Hippocampal formation (tissue), 2 donors: ENCODE data around the gene TROAP.
A peak's percentile ranks its signal among the peaks of the same experiment; 100 is the strongest.
"Not testable (repeated sequence)": the region's sequence is repeated elsewhere in the genome, so short reads cannot be mapped to it uniquely, and the experiment has no call there.

ENCODE experiments used
- DNase-seq, 2 donors: peaks; one replicate each; lab custom pipeline; 2025; lab: John Stamatoyannopoulos, UW

TROAP gene

GRCh38 chr12:49330631-49331379, 7.8 kb downstream of the TROAP start:
- DNase-seq: no peak

DNA sequence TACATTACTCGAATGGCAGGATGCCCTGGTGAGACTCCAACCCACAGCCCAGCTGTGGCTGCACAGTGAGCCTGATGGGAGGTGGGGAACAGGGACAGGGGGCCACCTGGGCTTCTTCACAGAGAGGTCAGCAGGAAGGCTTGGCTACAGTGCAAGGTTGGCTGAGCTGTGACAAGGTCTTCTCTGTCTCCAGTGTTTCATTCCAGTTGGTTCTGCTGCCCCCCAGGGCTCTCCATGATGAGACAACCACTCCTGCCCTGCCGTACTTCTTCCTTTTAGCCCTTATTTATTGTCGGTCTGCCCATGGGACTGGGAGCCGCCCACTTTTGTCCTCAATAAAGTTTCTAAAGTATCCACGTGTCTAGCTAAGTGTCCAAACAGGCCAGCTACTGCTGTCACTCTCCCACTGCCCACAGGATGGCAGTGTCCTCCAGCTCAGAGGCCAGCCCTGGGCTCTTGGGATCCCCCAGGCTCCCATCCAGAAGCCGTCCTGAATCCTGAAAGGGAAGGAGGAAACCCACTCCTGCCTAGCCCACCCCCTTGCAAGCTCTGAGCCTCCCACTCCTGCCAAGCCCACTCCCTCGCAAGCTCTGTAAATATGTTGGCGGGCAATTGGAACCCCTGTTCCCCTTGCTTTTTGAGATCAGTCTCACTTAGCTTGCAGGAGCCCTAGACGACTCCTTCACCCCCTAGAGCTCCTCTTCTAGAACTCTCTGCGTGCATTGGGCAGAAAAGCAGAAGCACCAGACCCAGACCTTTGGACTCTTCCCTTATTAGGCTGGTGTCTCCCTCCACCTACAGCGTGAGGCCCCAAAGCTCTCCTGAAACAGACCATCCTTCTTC, 8.5 kb downstream of the TROAP start:
- peak; percentile 52 to 65 for DNase-seq

DNA sequence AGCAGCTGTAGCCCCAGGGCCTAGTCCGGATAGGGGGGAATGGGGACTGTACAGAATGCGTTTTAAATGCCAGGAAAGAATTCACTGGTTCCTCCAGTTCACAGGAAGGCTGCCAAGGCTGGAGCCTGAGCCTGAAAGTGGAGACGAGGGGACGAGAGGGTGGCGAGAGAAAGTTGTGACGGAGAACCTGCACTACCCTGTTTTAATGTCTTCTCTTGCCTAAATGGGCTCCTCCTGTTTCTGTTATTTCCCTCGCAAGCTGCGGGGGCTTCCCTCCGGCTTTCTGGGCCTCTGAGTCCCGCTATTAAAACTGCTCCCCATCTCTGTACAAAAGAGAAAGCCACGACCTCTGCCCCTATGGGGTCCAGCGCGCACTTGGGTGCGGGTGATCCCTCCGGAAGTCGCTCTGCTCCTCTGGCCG, 9.4 kb downstream of the TROAP start:
- no peak for DNase-seq

DNA sequence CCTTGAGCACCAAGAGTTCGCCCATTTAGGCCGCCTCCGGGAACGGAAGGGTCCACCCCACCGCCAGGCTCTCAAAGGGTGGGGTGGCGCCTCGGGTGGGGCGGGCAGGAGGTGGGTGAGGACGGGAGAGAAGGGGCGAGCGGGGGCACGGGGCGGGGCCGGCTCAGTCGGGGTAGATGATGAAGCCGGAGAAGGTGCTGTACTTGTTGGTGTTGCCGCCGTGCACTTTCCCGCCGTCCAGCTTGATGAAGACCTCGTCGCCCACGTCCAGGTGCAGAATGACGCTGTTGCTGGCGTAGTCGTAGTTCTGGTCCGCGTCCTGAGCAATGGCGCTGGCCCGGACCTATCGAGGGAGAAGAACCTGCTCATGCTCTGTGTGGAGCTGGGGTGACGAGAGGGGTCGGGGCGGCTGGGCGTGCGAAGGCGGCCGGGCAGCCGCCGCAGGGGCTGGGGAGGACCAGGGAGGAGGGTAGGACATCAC, 9.9 kb downstream of the TROAP start:
- no peak for DNase-seq

- not testable (repeated sequence) for DNase-seq
Observed at GRCh38 chr12:49333778-49334177, 10.7 kb downstream of the TROAP start.

DNA sequence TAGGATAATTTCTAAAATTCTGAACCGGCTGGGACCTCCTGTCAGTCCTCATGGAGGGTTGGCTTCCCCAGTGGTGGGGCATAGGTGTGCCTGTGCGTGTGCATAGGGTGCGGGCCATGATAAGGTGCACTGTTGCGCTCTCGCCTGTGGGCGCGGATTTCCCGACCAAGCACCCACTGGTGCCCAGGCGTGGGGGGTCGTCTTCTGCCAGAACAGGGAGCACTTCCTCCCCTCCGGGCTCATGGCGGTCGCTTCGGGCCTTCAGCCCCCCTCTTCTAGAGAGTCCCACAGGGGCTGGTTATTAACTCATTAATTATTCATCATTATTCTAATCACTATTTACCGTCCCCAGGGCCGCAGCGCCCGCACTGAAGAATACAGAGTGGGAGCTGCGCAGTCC, 11.2 kb downstream of the TROAP start:
- DNase-seq: no peak

- no peak for DNase-seq
Observed at GRCh38 chr12:49334681-49335080, 11.6 kb downstream of the TROAP start.

DNA sequence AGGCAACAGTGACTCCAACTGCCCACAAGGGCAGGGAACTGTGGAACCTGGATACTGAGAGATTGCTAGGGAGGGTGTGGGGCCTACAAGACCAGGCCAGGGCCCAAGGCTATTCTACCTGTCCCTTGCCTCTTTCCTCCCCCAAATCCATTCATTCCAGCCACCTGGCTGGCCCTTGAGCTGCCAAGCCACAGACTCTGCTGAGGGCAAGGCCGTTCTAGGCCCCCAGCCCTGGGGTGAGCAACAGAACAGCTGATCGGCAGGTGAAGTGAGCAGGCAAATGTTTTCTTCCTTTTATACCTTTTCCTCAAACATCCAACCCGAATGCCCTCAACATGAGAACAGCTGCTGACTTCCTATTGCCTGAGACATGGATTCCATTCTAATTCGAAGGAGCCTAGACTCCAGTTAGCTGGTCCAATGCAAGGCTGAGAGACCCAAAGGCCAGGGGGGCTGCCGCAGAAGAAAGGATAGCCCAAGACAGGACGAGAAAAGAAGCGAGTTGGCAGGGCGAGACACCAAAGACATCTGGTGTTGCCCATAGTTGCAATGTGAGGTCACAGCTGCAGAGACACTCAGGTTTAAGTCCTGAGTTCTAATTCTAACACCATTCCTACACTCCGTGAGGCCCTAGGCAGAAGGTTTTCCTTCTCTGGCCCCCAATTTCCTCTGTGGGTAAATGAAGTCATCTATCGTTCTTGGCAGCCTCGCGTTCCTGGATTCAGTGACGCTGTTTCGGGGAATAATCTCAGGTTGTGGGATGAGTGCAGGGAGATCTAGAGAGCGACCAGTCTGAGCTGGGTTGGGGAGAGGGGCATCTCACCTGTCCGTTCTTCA, 12.3 kb downstream of the TROAP start:
- no peak for DNase-seq

- DNase-seq: no peak
Observed at GRCh38 chr12:49335955-49336644, 13.0 kb downstream of the TROAP start.

DNA sequence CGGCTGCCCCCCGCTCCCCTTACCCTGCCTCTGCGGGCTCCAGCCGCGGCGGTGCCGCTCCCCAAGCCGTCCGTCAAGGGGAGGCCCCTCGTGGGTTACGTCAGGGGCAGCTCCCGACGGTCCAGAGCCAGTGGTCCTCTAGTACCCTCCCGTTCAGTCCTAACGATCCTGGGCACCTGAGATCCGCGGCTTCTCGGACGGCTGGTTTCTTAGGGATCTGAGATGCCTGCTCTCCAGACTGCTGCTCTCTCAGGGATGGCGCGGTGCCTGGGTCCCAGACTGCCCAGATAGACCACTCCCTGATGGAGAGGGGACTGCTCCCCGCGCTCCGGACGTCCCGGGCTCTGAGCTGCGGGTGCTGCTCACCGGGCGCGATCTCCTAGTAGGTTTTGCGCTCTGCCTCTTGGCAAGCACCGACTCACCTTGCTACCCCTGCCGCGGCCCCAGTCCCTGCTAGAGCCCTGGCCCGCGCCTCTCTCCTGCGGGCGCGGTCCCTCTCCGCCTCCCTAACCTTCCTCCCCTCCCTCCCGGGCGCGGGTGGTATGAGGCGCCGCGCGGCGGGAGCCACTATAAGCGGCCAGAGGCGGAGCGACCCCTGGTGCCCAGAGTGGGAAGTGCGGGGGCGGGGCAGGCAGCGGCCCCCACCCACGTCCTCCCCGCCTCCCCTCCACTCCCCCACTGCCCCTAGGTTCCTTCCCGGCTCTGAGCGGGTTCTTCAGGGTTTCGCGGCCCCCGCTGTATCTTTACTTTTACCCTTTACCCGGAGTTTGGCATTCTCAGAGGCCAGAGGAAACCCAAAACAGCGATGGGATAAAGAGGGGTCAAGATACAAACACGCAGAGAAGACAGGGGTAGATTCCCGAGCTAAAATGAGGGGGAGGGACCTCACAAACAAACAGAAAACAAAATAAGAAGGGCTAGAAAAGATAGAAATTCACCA, 13.9 kb downstream of the TROAP start, which contains the start of gene C1QL4:
Gene C1QL4 (minus strand): TSS at position 544 of the 940 bp plus-strand sequence. CDS start 711 bp downstream, outside the sequence.
- peak; percentile 30 to 64 for DNase-seq

DNA sequence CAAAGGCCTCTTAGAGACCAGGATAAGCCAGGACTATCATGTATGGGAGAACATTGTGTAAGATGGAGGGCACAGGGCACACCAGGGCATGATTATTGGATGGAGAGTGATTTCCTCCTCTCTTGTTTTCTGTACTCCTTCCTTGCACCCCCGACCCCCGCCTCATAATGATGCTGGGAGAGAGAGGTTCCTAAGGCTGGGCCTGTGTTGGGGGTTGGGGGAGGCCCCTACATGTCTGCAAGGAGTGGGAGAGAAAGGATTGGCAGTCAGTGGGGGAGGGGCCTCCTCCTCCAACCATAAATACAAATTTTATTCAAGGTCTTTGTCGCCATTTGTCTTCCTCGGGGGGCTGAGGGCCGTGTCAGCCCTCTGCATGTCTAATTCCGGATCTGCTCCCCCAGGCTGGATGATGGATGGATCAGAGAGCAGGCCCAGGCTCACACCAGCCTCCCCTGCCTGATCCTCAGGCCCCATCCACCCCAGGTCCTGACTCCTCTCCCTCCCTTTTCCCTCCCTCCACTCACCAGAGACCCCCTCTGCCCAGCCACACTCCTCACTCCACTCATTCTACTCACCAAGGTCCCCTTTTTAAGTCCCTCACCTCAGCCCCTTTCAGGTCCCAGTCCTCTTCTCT, 15.9 kb downstream of the TROAP start:
- DNase-seq: no peak

DNA sequence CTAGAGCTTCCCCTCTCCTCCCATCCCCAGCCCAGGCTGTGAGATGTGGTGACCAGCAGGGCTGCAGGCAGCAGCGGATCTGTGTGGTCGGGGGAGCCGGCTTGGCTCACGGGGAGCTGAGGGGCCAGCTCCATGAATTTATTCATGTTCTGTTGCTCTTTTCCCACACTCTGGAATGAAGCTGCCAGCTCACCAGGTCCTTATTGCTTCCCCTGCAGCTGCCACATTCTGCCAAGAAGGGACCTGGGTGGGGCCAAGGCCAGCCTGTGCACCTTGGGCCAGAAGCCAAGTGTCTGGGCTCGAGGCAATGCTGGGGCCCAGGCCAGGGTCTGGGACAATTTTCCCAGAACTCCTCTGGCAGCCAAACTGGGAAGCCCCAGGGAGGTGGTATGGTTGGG, 16.4 kb downstream of the TROAP start:
- DNase-seq: no peak

GRCh38 chr12:49340095-49340870, 17.2 kb downstream of the TROAP start:
- DNase-seq: no peak

DNA sequence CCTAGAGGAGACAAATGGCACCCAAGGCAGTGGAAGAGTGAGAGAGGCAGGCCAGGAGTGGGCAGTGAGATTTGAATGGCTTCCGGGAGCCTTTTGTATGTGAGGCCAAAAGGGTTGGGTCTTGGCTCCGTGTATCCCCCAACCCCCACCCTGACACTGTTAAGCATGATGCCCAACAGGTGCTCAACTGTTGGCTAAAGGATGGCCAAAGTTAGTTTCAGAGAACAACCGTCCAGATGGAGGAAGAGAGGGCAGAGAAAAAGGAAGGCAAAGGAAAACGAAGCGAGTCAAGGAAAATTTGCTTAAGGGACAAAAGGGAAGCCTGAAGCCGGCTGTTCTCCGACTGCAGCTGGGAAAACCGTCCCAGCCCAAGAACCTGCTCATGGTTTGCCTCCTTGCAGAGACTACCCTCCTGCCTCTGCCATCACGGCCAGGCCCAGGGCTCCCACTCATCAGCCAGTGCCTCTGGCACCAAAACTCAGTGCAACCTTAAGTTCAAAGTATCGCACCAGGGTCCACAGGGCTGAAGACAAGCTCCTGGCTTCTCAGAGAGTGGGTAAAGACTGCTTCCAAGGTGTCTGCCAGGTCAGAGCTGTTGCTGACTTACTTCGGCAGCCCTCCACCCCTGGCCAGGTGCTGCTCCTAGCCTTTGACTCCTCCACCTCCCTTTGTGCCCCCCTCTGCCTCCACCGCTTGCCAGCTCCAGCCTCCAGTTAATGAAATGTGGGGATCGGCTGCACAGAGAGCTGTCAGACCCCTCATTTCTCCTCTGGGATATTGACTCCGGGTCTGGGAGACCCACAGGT, 18.1 kb downstream of the TROAP start:
- DNase-seq: no peak

GRCh38 chr12:49341777-49342065, 18.7 kb downstream of the TROAP start:
- no peak for DNase-seq

DNA sequence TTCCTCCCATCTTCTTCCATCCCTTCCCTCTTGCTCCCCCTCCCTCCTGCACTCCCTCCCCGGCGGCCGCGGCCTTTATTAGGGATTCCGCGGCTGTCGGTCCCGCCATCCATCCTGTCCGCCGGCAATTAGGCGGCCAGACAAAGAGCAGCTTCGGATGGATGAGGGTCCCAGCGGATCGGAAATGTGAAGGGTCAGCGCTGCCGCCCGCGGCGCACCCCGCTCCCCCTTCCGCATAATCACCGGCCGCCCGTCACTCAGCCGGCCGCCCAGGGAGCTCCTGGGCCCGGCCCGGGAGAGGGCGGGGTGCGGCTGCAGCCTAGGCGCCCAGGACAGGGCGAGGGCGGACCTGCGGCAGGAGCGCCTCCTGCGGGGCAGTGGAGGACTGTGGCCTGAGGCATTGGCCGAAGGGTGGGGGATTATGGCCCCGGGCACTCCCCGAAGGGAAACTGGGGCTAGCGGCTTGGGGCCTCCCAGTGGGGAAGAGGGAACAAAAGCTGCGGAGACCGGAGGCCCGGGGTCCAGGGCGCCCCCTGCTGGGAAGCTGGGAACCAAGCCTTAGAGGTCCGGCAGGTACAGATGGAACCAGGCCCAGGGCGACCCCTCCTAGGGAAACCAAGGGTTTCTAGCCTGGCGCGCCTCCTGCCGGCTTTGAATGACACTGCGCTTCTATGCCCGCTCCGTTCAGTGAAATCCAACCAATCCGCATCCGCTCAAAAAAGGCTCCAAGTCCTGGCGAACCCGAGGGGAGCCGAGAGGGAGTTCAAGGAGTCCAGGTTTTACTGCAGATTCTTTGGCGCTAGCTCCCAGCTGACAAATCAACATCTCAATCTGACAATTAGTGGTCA, 19.2 kb downstream of the TROAP start:
- DNase-seq: peak; percentile 50 to 53
